Measurements from ENCODE around the gene LOXL1. TPM values are rescaled to one million over a fixed set of nuclear protein-coding genes. Genes with fewer than 3 reads are reported as not detected.
A peak's percentile ranks its signal among the peaks of the same experiment; 100 is the strongest.

The LOXL1 gene
- total and polyA plus RNA-seq, 2 of the 13 experiments (the other 11 are each of a cell fraction or from before 2014, with no cell fraction given), result 0.51 to 1.3 TPM

DNA sequence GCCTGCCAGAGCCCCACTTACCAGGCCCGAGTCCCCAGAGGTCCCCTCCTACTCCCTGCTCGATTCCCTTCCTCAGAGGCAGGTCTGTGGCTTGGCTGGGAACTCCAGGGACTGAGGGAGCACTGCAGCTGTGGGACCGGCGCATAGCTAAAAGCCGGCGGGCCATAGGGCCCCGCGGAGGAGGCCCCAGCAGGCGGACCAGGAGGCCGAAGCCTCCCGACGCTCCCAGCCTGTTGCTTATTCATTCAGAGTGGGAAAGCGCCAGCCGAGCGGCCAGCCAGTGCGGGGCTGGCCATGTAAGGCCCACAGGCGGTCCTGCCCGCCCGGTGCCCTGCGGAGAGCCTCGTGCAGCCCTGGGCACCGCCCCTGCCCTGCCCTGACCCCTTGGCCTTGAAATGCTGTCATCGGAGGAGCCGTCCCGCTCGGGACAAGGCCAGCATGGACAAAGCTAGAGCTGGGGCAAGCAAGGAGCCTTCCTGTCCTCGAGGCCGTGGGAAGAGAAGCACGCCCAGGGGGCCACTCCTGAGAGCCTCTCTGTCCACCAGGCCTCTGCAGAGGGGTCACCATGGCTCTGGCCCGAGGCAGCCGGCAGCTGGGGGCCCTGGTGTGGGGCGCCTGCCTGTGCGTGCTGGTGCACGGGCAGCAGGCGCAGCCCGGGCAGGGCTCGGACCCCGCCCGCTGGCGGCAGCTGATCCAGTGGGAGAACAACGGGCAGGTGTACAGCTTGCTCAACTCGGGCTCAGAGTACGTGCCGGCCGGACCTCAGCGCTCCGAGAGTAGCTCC, at the start of gene LOXL1 (continued):
- peak; percentile 43 for TF ChIP-seq RBM39 (IDR thresholded peaks at IDR 0.05; ENCODE audit: low read depth, low read length, poor library complexity, severe bottlenecking)
- TF ChIP-seq, protein P1, sequence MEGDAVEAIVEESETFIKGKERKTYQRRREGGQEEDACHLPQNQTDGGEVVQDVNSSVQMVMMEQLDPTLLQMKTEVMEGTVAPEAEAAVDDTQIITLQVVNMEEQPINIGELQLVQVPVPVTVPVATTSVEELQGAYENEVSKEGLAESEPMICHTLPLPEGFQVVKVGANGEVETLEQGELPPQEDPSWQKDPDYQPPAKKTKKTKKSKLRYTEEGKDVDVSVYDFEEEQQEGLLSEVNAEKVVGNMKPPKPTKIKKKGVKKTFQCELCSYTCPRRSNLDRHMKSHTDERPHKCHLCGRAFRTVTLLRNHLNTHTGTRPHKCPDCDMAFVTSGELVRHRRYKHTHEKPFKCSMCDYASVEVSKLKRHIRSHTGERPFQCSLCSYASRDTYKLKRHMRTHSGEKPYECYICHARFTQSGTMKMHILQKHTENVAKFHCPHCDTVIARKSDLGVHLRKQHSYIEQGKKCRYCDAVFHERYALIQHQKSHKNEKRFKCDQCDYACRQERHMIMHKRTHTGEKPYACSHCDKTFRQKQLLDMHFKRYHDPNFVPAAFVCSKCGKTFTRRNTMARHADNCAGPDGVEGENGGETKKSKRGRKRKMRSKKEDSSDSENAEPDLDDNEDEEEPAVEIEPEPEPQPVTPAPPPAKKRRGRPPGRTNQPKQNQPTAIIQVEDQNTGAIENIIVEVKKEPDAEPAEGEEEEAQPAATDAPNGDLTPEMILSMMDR (CRISPR knock-in tag; IDR thresholded peaks at IDR 0.05), result no peak
- TF ChIP-seq ZNF563 (CRISPR knock-in tag; IDR thresholded peaks at IDR 0.05), result no peak
- no peak for TF ChIP-seq NCOA5 (CRISPR knock-in tag; IDR thresholded peaks at IDR 0.05)

- WGBS (ENCODE audit: low lambda C conversion rate), result 2% methylated on average over 3 of the region's 3 CpGs
Observed at GRCh38 chr15:73879426-73879825, 46.8 kb upstream of the LOXL1 start.

More at GRCh38 chr15:73879426-73879825, 46.8 kb upstream of the LOXL1 start:
- no peaks in the 10 kb centered on the region for H3K4me1 ChIP-seq (ENCODE audit: insufficient read depth, low read length)
- ATAC-seq, result no peak
- no peaks in the 10 kb centered on the region for H3K79me2 ChIP-seq (ENCODE audit: insufficient read depth, low read length)
- in situ Hi-C loops (cut with HindIII; ENCODE audit: extremely low pct_ligation_motif_present, low pct_unique_long_range_greater_than_20kb) (no loop called here), intact Hi-C loops (cut with micrococcal nuclease; ENCODE audit: unreplicated experiment) (no loop called here)
- no peak overlapping the region for H2AFZ ChIP-seq (ENCODE audit: low read length)
- H3K36me3 ChIP-seq (replicated peaks in 1 of 2; ENCODE audit: control insufficient read depth in 1 of 2, insufficient read depth in 2 of 2, low read length in 2 of 2), result no peaks in the 10 kb centered on the region
- no peak for DNase-seq (ENCODE audit: low spot score)
- H4K20me1 ChIP-seq (ENCODE audit: insufficient read depth, low read length), result no peaks in the 10 kb centered on the region
- TF ChIP-seq ZNF766 (CRISPR knock-in tag; IDR thresholded peaks at IDR 0.05; ENCODE audit: borderline replicate concordance) (no peak), FOXK2 (IDR thresholded peaks at IDR 0.05) (no peak), ZNF589 (CRISPR knock-in tag; conservative IDR thresholded peaks at IDR 0.05) (no peak), PHF21A (CRISPR knock-in tag; IDR thresholded peaks at IDR 0.05) (no peak), ZNF839 (CRISPR knock-in tag; IDR thresholded peaks at IDR 0.05; ENCODE audit: borderline replicate concordance) (no peak), FOXP1 (IDR thresholded peaks at IDR 0.05) (no peak), FOXP1 (CRISPR knock-in tag; IDR thresholded peaks at IDR 0.05) (no peak), ZSCAN29 (CRISPR knock-in tag; conservative IDR thresholded peaks at IDR 0.05) (no peak), ARID2 (CRISPR knock-in tag; IDR thresholded peaks at IDR 0.05; ENCODE audit: borderline replicate concordance) (no peak), ZNF263 (CRISPR knock-in tag; IDR thresholded peaks at IDR 0.05) (no peak), ZNF567 (CRISPR knock-in tag; IDR thresholded peaks at IDR 0.05; ENCODE audit: borderline replicate concordance) (no peak), ZFP36L1 (CRISPR knock-in tag; IDR thresholded peaks at IDR 0.05) (no peak), RBAK (CRISPR knock-in tag; IDR thresholded peaks at IDR 0.05) (no peak), RAD51 (IDR thresholded peaks at IDR 0.05; ENCODE audit: borderline replicate concordance) (no peak)
- H3K4me2 ChIP-seq (ENCODE audit: low read depth, low read length), result no peak overlapping the region
- no peaks in the 10 kb centered on the region; a peak in 1 of 5 replicates for H3K27me3 ChIP-seq (ENCODE audit: control insufficient read depth in 1 of 2, insufficient read depth in 2 of 2, low read length in 2 of 2)
- FAIRE-seq, result no peak
- no peaks in the 10 kb centered on the region for H3K9me3 ChIP-seq (ENCODE audit: low read length)
- no peak overlapping the region for H3K27ac ChIP-seq (ENCODE audit: extremely low read length, insufficient read depth, low read length)
- H3K4me3 ChIP-seq (replicated peaks in 1 of 3; ENCODE audit: insufficient read depth in 1 of 3, low read depth in 2 of 3, low read length in 3 of 3), result no peak overlapping the region
- no TSS peak for BruUV-seq (replicated peaks)
- POLR2A ChIA-PET, result no interaction called here
- CTCF ChIA-PET (ENCODE audit: low intra/inter-chr PET ratio, low total read pairs), result no interaction called here
- no peak overlapping the region for H3K9ac ChIP-seq (ENCODE audit: insufficient read depth, low read depth, low read length)
